NCI-H446 treated with DMSO at 0.1 percent for 48 hours (cell line): ENCODE measurements around the gene FNBP1.
"Not testable (repeated sequence)": the region's sequence is repeated elsewhere in the genome, so short reads cannot be mapped to it uniquely, and the experiment has no call there.

ENCODE experiments used
- DNase-seq: peaks from one replicate; lab custom pipeline; 2025; lab: John Stamatoyannopoulos, UW

FNBP1 gene

GRCh38 chr9:130021842-130022241 lies 21.1 kb downstream of the FNBP1 start:
- not testable (repeated sequence) for DNase-seq

- DNase-seq: no peak
Measured at GRCh38 chr9:130021123-130021522, 21.9 kb downstream of the FNBP1 start.

GRCh38 chr9:130020618-130021017 lies 22.4 kb downstream of the FNBP1 start:
- no peak for DNase-seq

GRCh38 chr9:130018265-130018664 lies 24.7 kb downstream of the FNBP1 start:
- DNase-seq: no peak

GRCh38 chr9:130017510-130017909 lies 25.5 kb downstream of the FNBP1 start:
- not testable (repeated sequence) for DNase-seq

GRCh38 chr9:130017076-130017475 lies 25.9 kb downstream of the FNBP1 start:
- no peak for DNase-seq

- no peak for DNase-seq
Measured at GRCh38 chr9:130015353-130016019, 27.5 kb downstream of the FNBP1 start.

GRCh38 chr9:130013326-130013725 lies 29.7 kb downstream of the FNBP1 start:
- no peak for DNase-seq

GRCh38 chr9:130010151-130010988 lies 32.6 kb downstream of the FNBP1 start:
- no peak for DNase-seq

GRCh38 chr9:130009546-130009945 lies 33.4 kb downstream of the FNBP1 start:
- not testable (repeated sequence) for DNase-seq

GRCh38 chr9:130008538-130008937 lies 34.5 kb downstream of the FNBP1 start:
- no peak for DNase-seq

GRCh38 chr9:130006952-130007351 lies 36.0 kb downstream of the FNBP1 start:
- not testable (repeated sequence) for DNase-seq

GRCh38 chr9:130003943-130004552 lies 38.9 kb downstream of the FNBP1 start:
- no peak for DNase-seq

- DNase-seq: no peak
Measured at GRCh38 chr9:130002320-130002719, 40.7 kb downstream of the FNBP1 start.

GRCh38 chr9:130001190-130001589 lies 41.8 kb downstream of the FNBP1 start:
- DNase-seq: no peak

- DNase-seq: no peak
Measured at GRCh38 chr9:129999141-129999510, 43.9 kb downstream of the FNBP1 start.

- no peak for DNase-seq
Measured at GRCh38 chr9:129998491-129999140, 44.4 kb downstream of the FNBP1 start.

- DNase-seq: not testable (repeated sequence)
Measured at GRCh38 chr9:129997706-129998105, 45.3 kb downstream of the FNBP1 start.

GRCh38 chr9:129996161-129996830 lies 46.7 kb downstream of the FNBP1 start:
- DNase-seq: no peak

- DNase-seq: no peak
Measured at GRCh38 chr9:129995409-129996160, 47.4 kb downstream of the FNBP1 start.

- DNase-seq: no peak
Measured at GRCh38 chr9:129994882-129995281, 48.1 kb downstream of the FNBP1 start.
